ENCODE data around the gene CMSS1. TPM values are rescaled to one million over a fixed set of nuclear protein-coding genes. Genes with fewer than 3 reads are reported as not detected.

The CMSS1 gene
- total and polyA plus RNA-seq, 2 of the 13 experiments (the other 11 are each of a cell fraction or from before 2014, with no cell fraction given) = 6.4 to 48.7 TPM

- Histone ChIP-seq H3K36me3 (replicated peaks in 1 of 2; ENCODE audit: control insufficient read depth in 1 of 2, insufficient read depth in 2 of 2, low read length in 2 of 2) (no peaks in the 10 kb centered on the region), H3K79me2 (ENCODE audit: insufficient read depth, low read length) (no peaks in the 10 kb centered on the region), H4K20me1 (ENCODE audit: insufficient read depth, low read length) (no peaks in the 10 kb centered on the region), H3K9me3 (ENCODE audit: low read length) (no peaks in the 10 kb centered on the region), H3K27ac (ENCODE audit: extremely low read length, insufficient read depth, low read length) (no peak overlapping the region), H2AFZ (ENCODE audit: low read length) (no peak overlapping the region), H3K4me2 (ENCODE audit: low read depth, low read length) (no peak overlapping the region), H3K27me3 (ENCODE audit: control insufficient read depth in 1 of 2, insufficient read depth in 2 of 2, low read length in 2 of 2) (no peaks in the 10 kb centered on the region), H3K9ac (ENCODE audit: insufficient read depth, low read depth, low read length) (no peak overlapping the region), H3K4me3 (replicated peaks in 1 of 3; ENCODE audit: insufficient read depth in 1 of 3, low read depth in 2 of 3, low read length in 3 of 3) (no peak overlapping the region), H3K4me1 (ENCODE audit: insufficient read depth, low read length) (no peaks in the 10 kb centered on the region)
- TF ChIP-seq NR2F1 (CRISPR knock-in tag; IDR thresholded peaks at IDR 0.05) = no peak
- no peak for TF ChIP-seq RFXANK (CRISPR knock-in tag; IDR thresholded peaks at IDR 0.05)
- TF ChIP-seq NR2C2 (CRISPR knock-in tag; IDR thresholded peaks at IDR 0.05; ENCODE audit: borderline replicate concordance) = no peak
- TF ChIP-seq DR1 (CRISPR knock-in tag; IDR thresholded peaks at IDR 0.05) = no peak
- TF ChIP-seq ZNF781 (CRISPR knock-in tag; IDR thresholded peaks at IDR 0.05; ENCODE audit: borderline replicate concordance, not compliant biosample characterization) = no peak
- TF ChIP-seq RFX5 (IDR thresholded peaks at IDR 0.05; ENCODE audit: low read depth, low read length) = no peak
- TF ChIP-seq ZNF205 (CRISPR knock-in tag; IDR thresholded peaks at IDR 0.05) = no peak
- TF ChIP-seq REST (IDR thresholded peaks at IDR 0.05; ENCODE audit: borderline replicate concordance in 1 of 2, low read depth in 1 of 2, low read length in 2 of 2) = no peak
- TF ChIP-seq TRIM22 (IDR thresholded peaks at IDR 0.05) = no peak
- TF ChIP-seq ZNF547 (CRISPR knock-in tag; IDR thresholded peaks at IDR 0.05) = no peak
- no peak for TF ChIP-seq CC2D1A (CRISPR knock-in tag; IDR thresholded peaks at IDR 0.05)
- TF ChIP-seq, protein P1, sequence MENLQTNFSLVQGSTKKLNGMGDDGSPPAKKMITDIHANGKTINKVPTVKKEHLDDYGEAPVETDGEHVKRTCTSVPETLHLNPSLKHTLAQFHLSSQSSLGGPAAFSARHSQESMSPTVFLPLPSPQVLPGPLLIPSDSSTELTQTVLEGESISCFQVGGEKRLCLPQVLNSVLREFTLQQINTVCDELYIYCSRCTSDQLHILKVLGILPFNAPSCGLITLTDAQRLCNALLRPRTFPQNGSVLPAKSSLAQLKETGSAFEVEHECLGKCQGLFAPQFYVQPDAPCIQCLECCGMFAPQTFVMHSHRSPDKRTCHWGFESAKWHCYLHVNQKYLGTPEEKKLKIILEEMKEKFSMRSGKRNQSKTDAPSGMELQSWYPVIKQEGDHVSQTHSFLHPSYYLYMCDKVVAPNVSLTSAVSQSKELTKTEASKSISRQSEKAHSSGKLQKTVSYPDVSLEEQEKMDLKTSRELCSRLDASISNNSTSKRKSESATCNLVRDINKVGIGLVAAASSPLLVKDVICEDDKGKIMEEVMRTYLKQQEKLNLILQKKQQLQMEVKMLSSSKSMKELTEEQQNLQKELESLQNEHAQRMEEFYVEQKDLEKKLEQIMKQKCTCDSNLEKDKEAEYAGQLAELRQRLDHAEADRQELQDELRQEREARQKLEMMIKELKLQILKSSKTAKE (CRISPR knock-in tag; IDR thresholded peaks at IDR 0.05; ENCODE audit: borderline replicate concordance) = no peak
- no peak for TF ChIP-seq ZBTB21 (CRISPR knock-in tag; IDR thresholded peaks at IDR 0.05)
- no peak for TF ChIP-seq MIER3 (CRISPR knock-in tag; IDR thresholded peaks at IDR 0.05; ENCODE audit: borderline replicate concordance)
- no peak for TF ChIP-seq SOX6 (IDR thresholded peaks at IDR 0.05)
- no peak for TF ChIP-seq SOX6 (CRISPR knock-in tag; IDR thresholded peaks at IDR 0.05)
- DNase-seq (ENCODE audit: low spot score) = no peak
- 100% methylated on average over 1 of the region's 1 CpG for WGBS (ENCODE audit: low lambda C conversion rate)
- no peak for ATAC-seq
- BruUV-seq (replicated peaks) = no TSS peak
- ChIA-PET POLR2A (no interaction called here), CTCF (ENCODE audit: low intra/inter-chr PET ratio, low total read pairs) (no interaction called here)
- in situ Hi-C loops (cut with HindIII; ENCODE audit: extremely low pct_ligation_motif_present, low pct_unique_long_range_greater_than_20kb) (no loop called here), intact Hi-C loops (cut with micrococcal nuclease; ENCODE audit: unreplicated experiment) (no loop called here)
- FAIRE-seq = no peak
These were observed 312.3 kb downstream of the CMSS1 start for GRCh38 chr3:100129941-100130340.

Measured in HepG2 (cell line).